KBM-7 (cell line): ENCODE measurements around the gene SNTA1.
A peak's percentile ranks its signal among the peaks of the same experiment; 100 is the strongest.
"Not testable (repeated sequence)": the region's sequence is repeated elsewhere in the genome, so short reads cannot be mapped to it uniquely, and the experiment has no call there.

ENCODE experiments used
- DNase-seq: peaks from one replicate; pipeline ENCODE4 v3.0.0-alpha.2; 2015
- in situ Hi-C: fragments of 300-500 bp; cut with MboI; formaldehyde crosslinking; loops from 2 replicates; pipeline ENCODE4 v1.14.3; 2020; ENCODE audit warnings: low sequenced_read_pairs, low pct_unique_long_range_greater_than_20kb, mixed read lengths

SNTA1 gene

GRCh38 chr20:33438481-33438880 lies 5.1 kb downstream of the SNTA1 start:
- in situ Hi-C loops, result no loop called here
- no peak for DNase-seq

- DNase-seq, result no peak
Observed at GRCh38 chr20:33437141-33437911, 6.2 kb downstream of the SNTA1 start.

DNA sequence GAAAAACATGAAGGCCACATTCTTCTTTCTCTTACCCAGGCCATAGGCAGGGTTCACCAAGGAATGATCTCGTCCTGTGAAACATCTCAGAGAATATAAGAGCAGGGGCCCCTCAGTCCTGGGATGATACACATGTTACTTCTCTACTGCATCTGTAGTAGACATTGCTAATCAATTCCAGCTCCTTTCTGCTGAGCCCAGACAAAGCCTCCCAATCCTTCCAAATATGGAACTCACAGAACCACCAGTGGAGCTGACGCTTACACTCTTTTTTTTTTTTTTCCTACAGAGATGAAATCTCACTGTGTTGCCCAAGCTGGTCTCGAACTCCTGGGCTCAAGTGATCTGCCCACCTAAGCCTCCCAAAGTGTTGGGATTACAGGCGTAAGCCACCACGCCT lies 9.1 kb downstream of the SNTA1 start:
- in situ Hi-C loops, result no loop called here
- no peak for DNase-seq

More at GRCh38 chr20:33437141-33437911, 6.2 kb downstream of the SNTA1 start:
- in situ Hi-C loops, result no loop called here

DNA sequence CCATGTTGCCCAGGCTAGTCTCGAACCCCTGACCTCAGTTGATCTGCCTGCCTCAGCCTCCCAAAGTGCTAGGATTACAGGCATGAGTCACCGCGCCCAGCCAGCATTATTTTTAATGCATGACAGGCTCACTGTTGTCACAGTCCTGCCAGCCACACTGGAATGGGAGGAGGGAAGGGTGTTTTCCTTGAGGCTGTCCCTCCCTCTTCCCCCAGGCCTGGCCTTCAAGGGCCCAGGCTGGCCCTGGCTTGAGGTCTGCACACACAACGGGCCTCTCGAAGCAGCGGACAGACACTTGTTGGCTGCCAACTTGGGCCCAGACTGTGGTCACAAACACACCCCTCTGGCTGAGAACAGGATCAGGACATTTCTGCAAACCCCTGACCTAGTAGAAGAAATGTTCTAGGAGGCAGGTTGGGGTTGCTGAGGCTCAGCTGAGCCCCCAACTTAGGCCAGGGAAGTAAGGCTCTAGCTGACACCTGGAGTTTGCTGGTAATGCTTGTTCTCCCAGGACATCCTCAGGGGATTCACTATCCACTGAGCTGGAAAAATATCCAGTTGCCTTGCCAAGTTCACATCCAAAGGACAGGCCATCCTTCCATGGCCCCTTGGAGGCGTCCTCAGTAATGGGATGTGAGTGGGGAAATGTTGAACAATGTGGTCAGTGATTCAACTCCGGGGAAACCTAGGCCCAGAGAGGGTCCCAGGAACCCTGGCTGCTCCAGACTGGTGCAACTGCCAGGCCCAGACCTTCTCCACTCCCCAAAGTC lies 9.9 kb downstream of the SNTA1 start:
- no peak for DNase-seq
- in situ Hi-C loops, result no loop called here

DNA sequence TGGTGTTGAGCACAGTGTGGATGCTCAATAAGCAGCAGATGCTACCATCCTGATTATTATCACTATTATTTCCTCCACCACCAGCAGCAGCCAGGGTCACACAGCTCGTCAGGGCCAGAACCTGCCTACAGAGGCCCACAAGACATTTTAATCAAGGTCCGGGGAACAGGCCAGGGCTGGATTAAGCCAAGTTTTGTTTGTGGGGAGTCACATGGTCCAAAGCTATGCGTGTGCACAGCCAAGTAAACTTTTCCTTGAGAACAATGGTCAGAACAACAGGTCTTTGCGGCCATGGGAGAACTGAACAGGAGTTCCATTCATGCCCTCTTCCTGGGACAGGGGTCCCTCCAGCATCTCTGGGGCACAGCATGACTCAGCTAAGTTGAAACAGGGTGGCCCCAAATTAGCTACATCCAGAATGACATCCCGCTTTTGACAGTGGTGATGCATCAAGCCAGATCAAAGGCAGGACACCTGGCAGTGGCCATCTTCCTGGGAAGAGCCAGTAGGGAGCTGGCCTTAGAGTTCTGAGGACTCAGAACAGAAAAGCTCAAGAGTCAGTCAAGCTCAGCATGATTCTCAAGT lies 11.7 kb downstream of the SNTA1 start:
- DNase-seq, result no peak
- in situ Hi-C loops, result no loop called here

GRCh38 chr20:33423875-33424274 lies 19.7 kb downstream of the SNTA1 start:
- DNase-seq, in situ Hi-C loops: not testable (repeated sequence)

DNA sequence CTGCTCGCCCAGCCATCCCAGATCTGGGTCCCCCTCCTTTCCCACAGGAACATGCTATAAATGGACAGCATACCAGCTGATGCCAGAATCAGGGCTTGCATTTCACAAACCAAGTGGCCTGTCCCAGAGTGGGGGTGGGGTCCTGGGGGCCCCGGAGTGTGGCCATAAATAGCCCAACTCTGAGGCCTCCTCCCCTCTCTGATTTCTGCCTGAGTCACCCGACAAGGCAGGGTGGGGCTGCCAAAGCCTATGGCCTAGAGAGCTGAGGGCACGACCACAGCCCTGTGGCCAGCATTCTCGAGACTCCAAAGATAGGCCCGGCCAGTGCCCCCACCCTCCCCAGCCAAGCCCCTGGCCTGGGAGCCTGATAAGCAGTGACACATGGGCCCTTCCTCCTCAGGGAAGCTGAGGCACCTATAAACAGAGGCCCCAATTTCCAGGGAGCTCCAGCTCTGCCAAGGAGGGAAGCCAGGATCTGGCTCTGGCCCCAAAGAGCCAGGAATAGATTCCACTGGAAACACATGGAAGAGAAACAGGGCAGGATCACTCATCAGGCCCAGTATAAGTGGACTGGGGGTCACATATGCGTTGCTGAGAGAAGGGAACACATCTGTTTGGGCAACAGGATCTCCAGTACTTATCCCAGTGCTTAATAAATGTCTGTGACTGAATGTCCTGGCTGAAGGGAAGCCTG lies 20.3 kb downstream of the SNTA1 start:
- in situ Hi-C loops, result no loop called here
- no peak for DNase-seq

DNA sequence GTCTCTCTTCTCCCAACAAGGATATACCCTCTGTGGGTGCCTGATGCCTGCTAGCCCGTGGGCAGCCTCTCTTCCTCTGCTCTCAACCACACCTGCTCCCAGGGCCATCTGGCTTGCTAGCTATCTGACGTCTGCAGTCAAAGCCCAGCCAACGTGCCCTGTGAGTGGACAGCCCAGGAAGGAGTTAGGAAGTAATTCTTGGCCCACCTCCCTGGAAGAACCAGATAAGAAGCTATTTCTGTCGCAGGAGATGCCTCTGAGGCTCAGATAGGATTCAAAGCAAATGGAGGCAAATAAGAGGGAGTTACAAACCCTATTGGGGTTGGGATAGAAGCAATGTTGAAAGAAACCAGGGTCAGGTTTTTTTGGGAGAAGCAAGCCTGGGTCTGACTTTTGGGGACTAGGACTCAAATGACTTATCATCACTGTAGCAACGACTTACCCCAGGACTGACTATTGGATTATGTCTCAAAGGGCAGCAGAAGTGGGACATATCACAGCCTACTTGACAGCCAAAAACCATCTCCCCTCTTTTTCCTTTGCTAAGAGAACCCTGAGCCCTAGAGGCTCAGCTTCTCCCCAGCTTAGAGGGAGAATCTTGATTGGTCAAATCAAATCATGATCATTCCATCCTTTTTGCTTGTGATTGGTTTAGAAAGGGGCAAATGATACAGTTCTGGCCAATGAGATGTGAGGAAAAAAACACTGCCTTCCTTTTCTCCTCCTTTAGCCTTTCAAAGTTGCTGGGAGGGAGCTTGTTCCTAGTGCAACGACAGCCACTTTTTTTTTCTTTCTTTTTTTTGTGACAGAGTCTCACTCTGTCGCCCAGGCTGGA lies 24.2 kb downstream of the SNTA1 start:
- DNase-seq, result no peak

GRCh38 chr20:33418033-33418432 lies 25.5 kb downstream of the SNTA1 start:
- in situ Hi-C loops, result no loop called here
- no peak for DNase-seq

More for the DNA sequence above, 24.2 kb downstream of the SNTA1 start:
- in situ Hi-C loops, result no loop called here

- in situ Hi-C loops, result no loop called here
- DNase-seq, result peak; percentile 22
Observed at GRCh38 chr20:33415948-33416347, 27.6 kb downstream of the SNTA1 start.

GRCh38 chr20:33412484-33412838 lies 31.1 kb downstream of the SNTA1 start:
- in situ Hi-C loops, result no loop called here
- no peak for DNase-seq

DNA sequence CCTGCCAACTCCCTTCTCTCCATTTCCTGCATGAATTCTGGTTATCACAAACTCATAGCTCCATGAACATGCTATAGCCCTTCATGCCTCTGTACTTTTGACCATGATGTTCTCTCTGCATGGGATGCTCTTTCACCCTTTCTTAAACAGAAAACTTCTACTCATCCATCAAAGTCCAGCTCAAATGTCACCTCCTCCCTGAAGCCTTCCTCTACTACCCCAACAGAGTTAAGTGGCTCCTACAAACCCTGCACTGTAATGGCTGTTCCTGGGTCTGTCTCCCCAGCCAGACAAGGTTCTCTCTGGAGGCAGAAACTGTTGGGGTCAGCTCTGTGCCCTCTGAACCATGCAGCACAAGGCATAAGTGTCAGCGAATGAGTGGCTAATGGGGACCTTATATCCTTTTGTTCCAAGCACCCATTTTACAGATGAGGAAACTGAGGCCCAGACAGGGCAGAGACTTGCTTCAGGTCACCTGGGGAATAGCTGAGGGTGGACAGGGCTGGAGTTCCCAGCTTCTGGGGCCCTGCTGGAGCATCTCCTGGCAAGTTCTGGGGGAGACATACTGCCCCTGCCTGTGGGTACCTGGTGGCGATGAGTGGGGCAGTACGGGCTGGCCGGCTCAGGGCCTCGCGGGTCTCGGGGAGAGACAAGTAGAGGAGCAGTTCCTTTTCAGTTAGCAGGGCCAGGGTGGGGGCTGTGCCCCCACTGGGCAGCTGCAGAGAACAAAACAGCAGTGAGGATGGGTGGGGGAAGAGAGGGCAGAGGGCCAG lies 31.7 kb downstream of the SNTA1 start:
- no peak for DNase-seq
- in situ Hi-C loops, result no loop called here

- no peak for DNase-seq
- in situ Hi-C loops, result no loop called here
Observed at GRCh38 chr20:33411242-33411641, 32.3 kb downstream of the SNTA1 start.

DNA sequence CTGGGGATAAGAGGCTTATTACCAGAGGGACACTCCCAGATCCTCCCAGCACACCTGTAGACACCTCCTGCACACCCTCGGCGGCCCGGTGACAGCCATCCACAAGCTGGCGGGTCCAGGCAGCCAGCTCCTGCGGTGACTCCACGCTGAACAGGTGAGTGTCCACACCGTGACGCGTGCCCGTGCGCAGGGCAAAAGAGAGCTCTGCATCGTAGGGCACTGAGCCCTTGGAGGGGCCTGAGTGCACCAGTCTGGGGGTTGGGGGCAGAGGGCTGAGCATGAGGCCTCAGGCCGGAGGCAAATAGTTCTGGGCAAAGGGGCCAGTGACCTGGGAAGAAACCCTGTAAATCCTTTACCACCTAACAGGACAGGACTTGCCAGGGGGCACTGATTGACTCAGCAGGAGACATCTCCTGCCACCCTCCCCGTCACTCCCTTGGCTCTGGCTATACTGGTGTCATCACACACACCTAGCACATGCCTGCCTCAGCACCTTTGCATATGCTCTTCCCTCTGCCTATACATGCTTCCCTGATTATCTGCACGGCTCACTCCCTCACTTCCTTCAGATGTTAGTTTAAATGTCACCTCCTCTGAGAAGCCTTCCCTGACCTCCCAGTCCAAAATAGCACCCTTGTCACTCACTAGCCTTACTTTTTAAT lies 33.4 kb downstream of the SNTA1 start:
- in situ Hi-C loops, result no loop called here
- DNase-seq, result no peak

DNA sequence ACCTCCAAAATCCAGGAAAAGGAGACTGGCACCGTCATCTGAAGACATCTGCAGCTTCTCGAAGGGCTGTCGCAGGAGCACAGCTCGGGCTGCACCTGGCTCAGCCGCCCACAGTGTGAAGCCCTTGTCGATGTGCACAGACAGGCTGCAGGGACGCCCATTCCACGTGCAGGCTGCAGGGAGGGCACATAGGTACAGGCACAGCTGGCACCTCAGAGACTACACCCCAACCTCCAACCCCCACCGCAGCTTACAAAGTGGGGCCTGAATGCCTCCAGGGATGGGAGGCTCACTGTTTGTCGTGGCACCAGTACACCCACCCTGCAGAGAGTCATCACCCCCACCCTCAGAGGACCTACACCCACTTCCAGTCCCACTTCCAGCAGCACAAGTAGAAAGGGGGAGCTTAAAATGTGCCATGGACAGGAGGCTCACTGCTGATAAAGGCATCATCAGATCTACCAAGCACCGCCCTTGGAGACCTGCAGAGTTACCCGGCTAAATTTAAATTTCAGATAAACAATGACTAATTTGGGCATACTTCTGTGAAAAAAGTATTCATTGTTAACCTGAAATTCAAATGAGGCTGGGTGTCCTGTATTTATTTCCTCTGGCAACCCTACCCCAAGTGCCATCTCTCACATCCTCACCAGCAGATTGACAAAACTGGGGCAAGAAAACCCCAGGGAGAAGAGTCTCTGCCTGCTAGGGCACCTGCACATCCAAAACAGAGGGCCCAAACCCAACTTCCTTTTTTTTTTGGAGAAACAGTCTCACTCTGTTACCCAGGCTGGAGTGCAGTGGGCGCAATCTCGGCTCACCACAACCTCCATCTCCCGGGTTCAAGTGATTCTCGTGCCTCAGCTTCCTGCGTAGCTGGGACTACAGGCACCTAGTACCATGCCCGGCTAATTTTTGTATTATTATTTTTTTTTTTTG lies 34.6 kb downstream of the SNTA1 start:
- no peak for DNase-seq
- in situ Hi-C loops, result no loop called here

GRCh38 chr20:33408313-33408712 lies 35.2 kb downstream of the SNTA1 start:
- in situ Hi-C loops, result no loop called here
- no peak for DNase-seq

DNA sequence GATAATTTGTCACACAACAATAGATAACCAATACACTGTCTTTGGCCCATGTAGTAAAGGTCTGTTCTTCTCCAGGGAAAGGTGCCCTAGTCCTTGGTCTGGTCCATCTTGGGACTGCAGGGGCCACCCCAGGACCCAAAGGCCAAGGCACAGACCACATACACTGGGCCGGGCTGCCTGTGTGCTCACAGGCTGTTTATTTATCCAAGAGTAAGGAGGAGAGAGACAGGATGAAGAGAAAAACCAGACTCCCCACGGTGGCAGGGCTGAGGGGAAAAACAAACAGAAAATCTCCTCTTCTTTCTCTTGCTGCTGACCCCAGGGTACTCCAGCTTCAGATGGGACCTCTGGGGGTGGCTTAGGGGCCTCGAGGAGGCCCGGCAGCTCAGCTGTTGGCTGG lies 35.8 kb downstream of the SNTA1 start:
- in situ Hi-C loops, result no loop called here

More for the DNA sequence above, 35.8 kb downstream of the SNTA1 start:
- DNase-seq, result no peak
